Measurements from ENCODE around the gene OSBPL10.

OSBPL10 gene

GRCh38 chr3:31906182-31906581 lies 74.9 kb downstream of the OSBPL10 start:
- intact Hi-C loops (cut with DNase I; ENCODE audit: low total_unique reads), result no loop called here
- Histone ChIP-seq H3K9me3 (no peaks in the 10 kb centered on the region), H3K27me3 (no peaks in the 10 kb centered on the region), H3K27ac (no peak overlapping the region), H3K4me3 (no peak overlapping the region), H3K36me3 (no peaks in the 10 kb centered on the region), H3K4me1 (peaks cover 0 to 28% (median 2%) of the 10 kb centered on the region in 4 donors)
- no peak for DNase-seq
- TF ChIP-seq CTCF (IDR thresholded peaks at IDR 0.05), result no peak

GRCh38 chr3:31903686-31904431 lies 77.2 kb downstream of the OSBPL10 start:
- intact Hi-C loops (cut with DNase I; ENCODE audit: low total_unique reads), result no loop called here
- H3K27ac ChIP-seq, result no peak overlapping the region
- no peak for DNase-seq
- no peaks in the 10 kb centered on the region for H3K9me3 ChIP-seq
- no peaks in the 10 kb centered on the region for H3K36me3 ChIP-seq
- no peak for TF ChIP-seq CTCF (IDR thresholded peaks at IDR 0.05)
- H3K4me3 ChIP-seq, result no peak overlapping the region
- no peaks in the 10 kb centered on the region for H3K27me3 ChIP-seq
- H3K4me1 ChIP-seq, result peaks cover 0 to 37% (median 2%) of the 10 kb centered on the region in 4 donors

- Histone ChIP-seq H3K4me1 (peaks cover 0 to 21% (median 2%) of the 10 kb centered on the region in 4 donors), H3K4me3 (no peak overlapping the region), H3K9me3 (no peaks in the 10 kb centered on the region), H3K27ac (peak overlapping the region in 1 of 2 donors; percentile 23), H3K27me3 (no peaks in the 10 kb centered on the region), H3K36me3 (no peaks in the 10 kb centered on the region)
- no peak for DNase-seq
- intact Hi-C loops (cut with DNase I; ENCODE audit: low total_unique reads), result no loop called here
- no peak for TF ChIP-seq CTCF (IDR thresholded peaks at IDR 0.05)
Observed at GRCh38 chr3:31900583-31900982, 80.5 kb downstream of the OSBPL10 start.

- no peak overlapping the region for H3K27ac ChIP-seq
- intact Hi-C loops (cut with DNase I; ENCODE audit: low total_unique reads), result no loop called here
- H3K9me3 ChIP-seq, result no peaks in the 10 kb centered on the region
- no peak overlapping the region for H3K4me3 ChIP-seq
- no peak for DNase-seq
- no peaks in the 10 kb centered on the region for H3K27me3 ChIP-seq
- H3K4me1 ChIP-seq, result peaks cover 0 to 10% (median 0%) of the 10 kb centered on the region in 4 donors
- TF ChIP-seq CTCF (IDR thresholded peaks at IDR 0.05), result no peak
- no peaks in the 10 kb centered on the region for H3K36me3 ChIP-seq
Observed at GRCh38 chr3:31896648-31897433, 84.2 kb downstream of the OSBPL10 start.

- no peak for TF ChIP-seq CTCF (IDR thresholded peaks at IDR 0.05)
- no peak overlapping the region for H3K27ac ChIP-seq
- no peaks in the 10 kb centered on the region for H3K36me3 ChIP-seq
- no peak for DNase-seq
- H3K4me1 ChIP-seq, result peaks cover 0 to 10% (median 0%) of the 10 kb centered on the region in 4 donors
- intact Hi-C loops (cut with DNase I; ENCODE audit: low total_unique reads), result no loop called here
- H3K4me3 ChIP-seq, result no peak overlapping the region
- no peaks in the 10 kb centered on the region for H3K27me3 ChIP-seq
- no peaks in the 10 kb centered on the region for H3K9me3 ChIP-seq
Observed at GRCh38 chr3:31896026-31896425, 85.0 kb downstream of the OSBPL10 start.

Measured in tibial artery (tissue), 4 donors.